ENCODE results near the gene RCN2. TPM values are rescaled to one million over a fixed set of nuclear protein-coding genes. Genes with fewer than 3 reads are reported as not detected.
"Not testable (repeated sequence)": the region's sequence is repeated elsewhere in the genome, so short reads cannot be mapped to it uniquely, and the experiment has no call there.

RCN2 gene
- total RNA-seq, 1 donor from 2014 or later: 645 TPM

- no peaks in the 10 kb centered on the region for H3K36me3 Mint-ChIP-seq
- H3K4me3 Mint-ChIP-seq: no peak overlapping the region
- no peak overlapping the region for H3K4me3 ChIP-seq
- H3K9me3 ChIP-seq (ENCODE audit: low read depth): no peaks in the 10 kb centered on the region
- peaks cover 9% of the 10 kb centered on the region for H3K27me3 Mint-ChIP-seq (ENCODE audit: insufficient read depth, low read depth)
- no peak overlapping the region for H3K27ac ChIP-seq
- H2AFZ ChIP-seq (replicated peaks): peak overlapping the region; percentile 0
- no peaks in the 10 kb centered on the region for H4K20me1 ChIP-seq (ENCODE audit: low read depth)
- no peak overlapping the region for H3K4me2 ChIP-seq
- peaks cover 7% of the 10 kb centered on the region for H3K4me1 ChIP-seq
- H3K4me1 Mint-ChIP-seq: peaks cover 22% of the 10 kb centered on the region
- H3K36me3 ChIP-seq: no peaks in the 10 kb centered on the region
- no peaks in the 10 kb centered on the region for H3F3A ChIP-seq (ENCODE audit: low read depth)
- H3K79me2 ChIP-seq (ENCODE audit: low read depth): no peaks in the 10 kb centered on the region
- no peak for DNase-seq (ENCODE audit: low spot score)
- H3K9me3 Mint-ChIP-seq: no peaks in the 10 kb centered on the region
- TF ChIP-seq CTCF (IDR thresholded peaks at IDR 0.05) (no peak), EZH2 (IDR thresholded peaks at IDR 0.05) (no peak), EZH2phosphoT487 (IDR thresholded peaks at IDR 0.05) (no peak)
- no peaks in the 10 kb centered on the region for H3K27me3 ChIP-seq
- no peak overlapping the region for H3K27ac Mint-ChIP-seq
- no peak overlapping the region for H3K9ac ChIP-seq
Observed at GRCh38 chr15:76962337-76963013, 30.9 kb downstream of the RCN2 start.

GRCh38 chr15:76963596-76963995, 32.0 kb downstream of the RCN2 start:
- Mint-ChIP-seq H3K36me3 (no peaks in the 10 kb centered on the region), H3K27ac (no peak overlapping the region), H3K4me3 (no peak overlapping the region), H3K27me3 (ENCODE audit: insufficient read depth, low read depth) (peaks cover 9% of the 10 kb centered on the region), H3K4me1 (peaks cover 22% of the 10 kb centered on the region), H3K9me3 (no peaks in the 10 kb centered on the region)
- no peaks in the 10 kb centered on the region for H3K27me3 ChIP-seq
- H3K27ac ChIP-seq: no peak overlapping the region
- H2AFZ ChIP-seq (replicated peaks): no peak overlapping the region
- no peaks in the 10 kb centered on the region for H4K20me1 ChIP-seq (ENCODE audit: low read depth)
- no peak overlapping the region for H3K9ac ChIP-seq
- no peak for TF ChIP-seq EZH2 (IDR thresholded peaks at IDR 0.05)
- no peak for TF ChIP-seq CTCF (IDR thresholded peaks at IDR 0.05)
- no peak for TF ChIP-seq EZH2phosphoT487 (IDR thresholded peaks at IDR 0.05)
- no peak for DNase-seq (ENCODE audit: low spot score)
- no peak overlapping the region for H3K4me2 ChIP-seq
- peaks cover 7% of the 10 kb centered on the region for H3K4me1 ChIP-seq
- H3F3A ChIP-seq (ENCODE audit: low read depth): no peaks in the 10 kb centered on the region
- H3K79me2 ChIP-seq (ENCODE audit: low read depth): no peaks in the 10 kb centered on the region
- H3K36me3 ChIP-seq: no peaks in the 10 kb centered on the region
- no peak overlapping the region for H3K4me3 ChIP-seq
- H3K9me3 ChIP-seq (ENCODE audit: low read depth): no peaks in the 10 kb centered on the region

DNA sequence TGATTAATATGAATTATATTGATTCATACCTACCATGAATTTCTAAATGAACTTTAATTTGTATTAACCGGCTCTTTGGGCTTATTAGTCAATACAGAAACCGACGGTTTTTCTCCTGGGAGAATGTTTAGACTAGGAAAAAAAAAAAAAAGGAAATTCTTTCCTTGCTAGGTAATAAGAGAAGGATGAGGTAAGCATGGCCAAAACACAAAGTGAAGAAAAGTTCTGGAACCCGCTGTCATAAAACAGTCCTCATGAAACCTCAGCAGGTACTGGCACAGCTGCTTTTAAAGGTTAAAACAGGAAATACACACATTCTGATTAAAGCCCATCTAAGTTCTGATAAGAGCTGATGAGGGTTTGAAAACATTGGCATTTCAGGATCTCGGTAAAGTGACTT, 32.6 kb downstream of the RCN2 start:
- no peaks in the 10 kb centered on the region for H3K27me3 ChIP-seq
- peaks cover 9% of the 10 kb centered on the region for H3K27me3 Mint-ChIP-seq (ENCODE audit: insufficient read depth, low read depth)
- H3K79me2 ChIP-seq (ENCODE audit: low read depth): no peaks in the 10 kb centered on the region
- TF ChIP-seq EZH2phosphoT487 (IDR thresholded peaks at IDR 0.05): no peak
- TF ChIP-seq CTCF (IDR thresholded peaks at IDR 0.05): no peak
- no peak for TF ChIP-seq EZH2 (IDR thresholded peaks at IDR 0.05)
- H3K9me3 Mint-ChIP-seq: no peaks in the 10 kb centered on the region
- no peak overlapping the region for H3K27ac ChIP-seq
- H3K4me1 Mint-ChIP-seq: peaks cover 22% of the 10 kb centered on the region
- no peak overlapping the region for H2AFZ ChIP-seq (replicated peaks)
- no peaks in the 10 kb centered on the region for H3F3A ChIP-seq (ENCODE audit: low read depth)
- H3K36me3 Mint-ChIP-seq: no peaks in the 10 kb centered on the region
- H4K20me1 ChIP-seq (ENCODE audit: low read depth): no peaks in the 10 kb centered on the region
- no peak overlapping the region for H3K9ac ChIP-seq
- no peaks in the 10 kb centered on the region for H3K9me3 ChIP-seq (ENCODE audit: low read depth)
- no peak overlapping the region for H3K27ac Mint-ChIP-seq
- H3K4me1 ChIP-seq: peaks cover 7% of the 10 kb centered on the region
- no peak overlapping the region for H3K4me3 ChIP-seq
- no peak overlapping the region for H3K4me2 ChIP-seq
- DNase-seq (ENCODE audit: low spot score): no peak
- no peak overlapping the region for H3K4me3 Mint-ChIP-seq
- no peaks in the 10 kb centered on the region for H3K36me3 ChIP-seq

- H3K4me2 ChIP-seq; H3K27ac ChIP-seq; DNase-seq (ENCODE audit: low spot score); H3K27me3 ChIP-seq; H3K36me3 Mint-ChIP-seq; H3K9me3 Mint-ChIP-seq; H4K20me1 ChIP-seq (ENCODE audit: low read depth); H3K27me3 Mint-ChIP-seq (ENCODE audit: insufficient read depth, low read depth); H2AFZ ChIP-seq (replicated peaks); H3K27ac Mint-ChIP-seq; H3K36me3 ChIP-seq; H3K9me3 ChIP-seq (ENCODE audit: low read depth); H3K4me3 Mint-ChIP-seq; H3K9ac ChIP-seq; H3K4me1 ChIP-seq; H3K79me2 ChIP-seq (ENCODE audit: low read depth); H3F3A ChIP-seq (ENCODE audit: low read depth); H3K4me3 ChIP-seq: not testable (repeated sequence)
- H3K4me1 Mint-ChIP-seq: peaks cover 17% of the 10 kb centered on the region
Observed at GRCh38 chr15:76966051-76966450, 34.5 kb downstream of the RCN2 start.

All from neural progenitor cell (in vitro differentiated cells).